Loucy (cell line): Measurements from ENCODE around the gene TENM4.

Experiments used
- H2AFZ ChIP-seq: fragments of 200-600 bp; sonication (generic); 2 replicates; pipeline ENCODE4 v1.6.0; 2016; ENCODE audit warnings: antibody characterized with exemption, mild to moderate bottlenecking, low read length, moderate library complexity
- H3F3A ChIP-seq: fragments of 200-600 bp; 2 replicates; pipeline ENCODE4 v1.6.0; 2016; ENCODE audit warnings: antibody characterized with exemption, low read depth, mild to moderate bottlenecking
- H3K27me3 ChIP-seq: fragments of 200-600 bp; sonication (generic); 2 replicates; pipeline ENCODE4 v1.6.1; 2014; ENCODE audit warnings: low read length, mild to moderate bottlenecking; ENCODE audit not compliant: insufficient read depth, poor library complexity, severe bottlenecking
- H3K36me3 ChIP-seq: fragments of 200-600 bp; sonication (generic); 2 replicates; pipeline ENCODE4 v1.6.1; 2016; ENCODE audit warnings: low read length; ENCODE audit not compliant: insufficient read depth
- H3K4me1 ChIP-seq: fragments of 200-600 bp; sonication (generic); 2 replicates; pipeline ENCODE4 v1.5.1; 2014; ENCODE audit warnings: low read length, mild to moderate bottlenecking; ENCODE audit not compliant: insufficient read depth, poor library complexity, severe bottlenecking
- H3K4me2 ChIP-seq: fragments of 200-600 bp; sonication (generic); 2 replicates; pipeline ENCODE4 v1.6.0; 2014; ENCODE audit warnings: antibody characterized with exemption, low read length, low read depth, mild to moderate bottlenecking; ENCODE audit not compliant: poor library complexity, severe bottlenecking
- H3K4me3 ChIP-seq: fragments of 200-600 bp; sonication (generic); 2 replicates; pipeline ENCODE4 v1.5.1; 2014; ENCODE audit warnings: low read length, mild to moderate bottlenecking, mixed read lengths; ENCODE audit not compliant: poor library complexity, severe bottlenecking
- H3K79me2 ChIP-seq: fragments of 200-600 bp; sonication (generic); 2 replicates; pipeline ENCODE4 v1.6.1; 2014; ENCODE audit warnings: low read length; ENCODE audit not compliant: insufficient read depth
- H3K9ac ChIP-seq: fragments of 200-600 bp; sonication (generic); 2 replicates; pipeline ENCODE4 v1.6.0; 2014; ENCODE audit warnings: mild to moderate bottlenecking, low read depth, low read length, moderate library complexity; ENCODE audit not compliant: poor library complexity, severe bottlenecking
- H3K9me2 ChIP-seq: fragments of 200-600 bp; sonication (generic); replicated peaks from 2 replicates; pipeline ENCODE4 v1.6.1; 2016; ENCODE audit warnings: low read depth, low read length, mixed read lengths
- H3K9me3 ChIP-seq: fragments of 200-600 bp; sonication (generic); 2 replicates; pipeline ENCODE4 v1.6.1; 2014; ENCODE audit warnings: mild to moderate bottlenecking, antibody characterized with exemption, low read length, low read depth; ENCODE audit not compliant: insufficient read depth
- H4K20me1 ChIP-seq: fragments of 200-600 bp; sonication (generic); 2 replicates; pipeline ENCODE4 v1.6.0; 2014; ENCODE audit warnings: antibody characterized with exemption, low read length, mild to moderate bottlenecking; ENCODE audit not compliant: insufficient read depth, poor library complexity, severe bottlenecking
- CTCF ChIP-seq: fragments of 200-600 bp; sonication (generic); conservative IDR thresholded peaks from 2 replicates; pipeline ENCODE4 v1.5.1; 2014; ENCODE audit warnings: mild to moderate bottlenecking, antibody characterized with exemption, low read length
- EZH2phosphoT487 ChIP-seq: fragments of 200-600 bp; IDR thresholded peaks from 2 replicates; pipeline ENCODE4 v1.6.1; 2018; ENCODE audit warnings: antibody characterized with exemption, mild to moderate bottlenecking, moderate library complexity, borderline replicate concordance

The TENM4 gene

GRCh38 chr11:78752494-78752893 is 688.3 kb downstream of the TENM4 start:
- Histone ChIP-seq H3K79me2 (no peaks in the 10 kb centered on the region), H3K9me2 (no peaks in the 10 kb centered on the region), H3K4me2 (no peak overlapping the region), H3K27me3 (no peaks in the 10 kb centered on the region), H3K9me3 (peaks cover 2% of the 10 kb centered on the region; the same call in 1 of the 2 replicates), H3K9ac (no peak overlapping the region), H4K20me1 (no peaks in the 10 kb centered on the region), H3K4me1 (no peaks in the 10 kb centered on the region), H3K4me3 (no peak overlapping the region), H3K36me3 (no peaks in the 10 kb centered on the region), H2AFZ (no peak overlapping the region), H3F3A (no peaks in the 10 kb centered on the region)
- no peak for TF ChIP-seq EZH2phosphoT487
- no peak for TF ChIP-seq CTCF

- H3F3A ChIP-seq: no peaks in the 10 kb centered on the region
- H3K27me3 ChIP-seq: no peaks in the 10 kb centered on the region
- H4K20me1 ChIP-seq: no peaks in the 10 kb centered on the region
- no peak overlapping the region for H3K4me3 ChIP-seq
- no peak overlapping the region for H2AFZ ChIP-seq
- H3K4me2 ChIP-seq: no peak overlapping the region
- H3K4me1 ChIP-seq: no peaks in the 10 kb centered on the region
- H3K36me3 ChIP-seq: no peaks in the 10 kb centered on the region
- no peaks in the 10 kb centered on the region; the same call in 1 of the 2 replicates for H3K9me3 ChIP-seq
- no peaks in the 10 kb centered on the region for H3K79me2 ChIP-seq
- no peak overlapping the region for H3K9ac ChIP-seq
- H3K9me2 ChIP-seq: no peaks in the 10 kb centered on the region
- TF ChIP-seq EZH2phosphoT487 (no peak), CTCF (no peak)
Measured at GRCh38 chr11:78748918-78749690, 691.7 kb downstream of the TENM4 start.

- H4K20me1 ChIP-seq: no peaks in the 10 kb centered on the region
- H3K27me3 ChIP-seq: no peaks in the 10 kb centered on the region
- H3K9me2 ChIP-seq: no peaks in the 10 kb centered on the region
- no peaks in the 10 kb centered on the region for H3K4me1 ChIP-seq
- H3F3A ChIP-seq: no peaks in the 10 kb centered on the region
- no peak overlapping the region for H2AFZ ChIP-seq
- H3K4me3 ChIP-seq: no peak overlapping the region
- no peaks in the 10 kb centered on the region for H3K79me2 ChIP-seq
- no peak overlapping the region for H3K9ac ChIP-seq
- H3K36me3 ChIP-seq: no peaks in the 10 kb centered on the region
- H3K4me2 ChIP-seq: no peak overlapping the region
- TF ChIP-seq EZH2phosphoT487 (no peak), CTCF (no peak)
- no peaks in the 10 kb centered on the region; the same call in 1 of the 2 replicates for H3K9me3 ChIP-seq
Measured at GRCh38 chr11:78744949-78745348, 695.9 kb downstream of the TENM4 start.
